GM21576 (cell line): Measurements from ENCODE around the gene USP10.

Source experiments
- ATAC-seq: cut with Tn5 transposase; IDR thresholded peaks from one replicate; pipeline ENCODE4 v1.9.1; 2021; ENCODE audit warnings: mild to moderate bottlenecking, moderate library complexity; ENCODE audit not compliant: unreplicated experiment

USP10 gene

DNA sequence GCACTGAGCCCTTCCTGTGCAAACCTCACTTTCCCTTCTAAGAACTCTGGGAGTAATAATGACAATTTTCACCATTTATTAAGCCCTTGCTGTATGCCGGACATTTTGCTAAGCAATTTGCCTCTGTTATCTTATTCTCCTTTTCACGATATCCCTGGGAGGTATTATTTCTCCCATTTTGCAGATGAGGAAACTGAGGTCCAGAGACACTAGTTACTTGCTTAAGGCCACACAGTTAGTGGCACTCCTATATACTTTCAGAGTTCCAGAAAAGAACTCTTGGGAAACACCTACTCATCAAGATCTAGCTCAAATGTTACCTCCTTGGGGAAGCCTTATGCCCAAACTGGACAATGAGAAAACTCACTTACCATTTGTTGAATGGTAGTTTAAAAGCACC is 4.8 kb upstream of the USP10 start:
- ATAC-seq, result no peak

DNA sequence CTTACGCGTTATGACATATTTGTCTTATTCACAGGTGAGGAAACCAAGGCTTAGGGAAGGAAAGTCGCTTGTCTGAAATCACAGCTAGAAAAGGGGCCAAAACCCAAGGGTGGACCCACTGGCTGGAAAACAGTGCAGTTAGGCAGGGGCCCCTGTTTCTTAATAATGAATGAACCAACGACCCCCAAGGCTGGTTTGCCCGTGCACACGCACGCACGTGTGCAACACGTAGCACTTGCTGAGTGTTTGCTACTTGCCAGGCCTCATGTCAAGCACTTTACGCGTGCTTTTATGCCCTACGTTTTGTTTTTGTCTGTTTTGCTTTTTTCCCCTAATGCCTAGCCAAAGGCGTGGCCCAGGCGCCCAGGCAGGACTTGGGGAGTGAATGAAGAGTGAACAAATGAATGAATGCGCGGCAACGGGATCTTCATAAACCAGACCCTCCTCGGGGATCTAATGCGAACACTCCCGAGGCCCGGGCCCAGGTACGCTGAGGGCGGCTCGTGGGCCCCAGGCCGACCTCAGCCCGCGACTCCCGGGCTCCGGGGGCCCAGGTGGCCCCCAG is 571 bp upstream of the USP10 start:
- ATAC-seq, result no peak

DNA sequence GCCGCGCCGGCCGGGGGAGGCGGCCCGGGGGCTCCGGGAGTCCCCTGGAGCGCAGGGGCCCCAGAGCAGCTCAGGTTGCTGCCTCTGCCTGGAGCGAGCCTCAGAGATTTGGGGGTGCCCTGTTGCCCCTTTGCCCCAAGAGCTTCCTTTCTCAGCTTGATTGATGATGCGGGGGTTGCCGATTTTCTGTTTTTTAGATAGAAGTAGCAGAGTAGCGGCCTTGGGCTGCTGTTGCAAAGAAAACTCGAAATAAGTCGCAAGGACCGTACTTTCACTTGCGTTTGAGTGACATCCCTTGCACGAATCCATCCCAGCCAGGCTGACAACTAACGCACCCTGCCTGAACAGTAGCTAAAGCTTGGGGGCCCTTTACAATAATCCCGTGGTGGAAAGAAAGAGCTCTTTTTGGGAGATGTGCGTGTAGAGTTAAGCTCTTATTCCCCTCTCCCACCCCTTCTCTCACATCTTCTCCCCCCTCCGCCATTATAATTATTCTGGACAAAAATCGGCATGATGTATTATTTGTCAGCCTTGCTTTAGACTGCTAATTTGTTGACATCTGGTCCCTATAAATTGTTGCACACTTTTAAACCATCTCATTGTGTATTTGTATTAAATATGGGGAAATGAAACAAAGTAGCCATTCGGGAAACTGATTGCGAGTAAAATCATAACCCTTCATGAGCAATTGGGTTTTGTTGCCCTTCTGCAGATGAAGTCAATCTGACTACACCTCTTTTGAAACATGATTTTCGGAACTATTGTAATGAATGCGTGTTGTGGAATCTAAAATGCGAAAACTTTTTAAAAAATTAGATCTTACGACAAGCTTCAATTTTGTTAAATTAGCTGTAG is 873 bp downstream of the USP10 start:
- peak; percentile 19 for ATAC-seq

DNA sequence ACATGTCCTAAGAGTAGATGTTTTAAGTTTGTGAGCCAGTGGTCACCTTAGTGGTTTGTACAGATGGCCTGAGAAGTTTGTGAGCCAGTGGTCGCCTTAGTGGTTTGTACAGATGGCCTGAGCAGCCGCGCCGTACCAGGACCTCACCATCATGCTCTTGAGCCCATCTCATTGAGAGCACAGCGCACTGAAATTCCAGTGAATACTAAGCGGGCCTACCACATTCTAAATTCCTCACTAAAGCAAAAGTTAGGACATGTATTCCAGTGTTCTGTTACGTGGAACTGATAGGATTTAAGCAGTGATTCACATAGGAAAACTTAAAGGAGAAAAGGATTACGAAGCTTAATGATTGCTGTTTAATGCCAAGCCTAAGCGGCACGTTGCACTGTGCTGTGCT is 3.9 kb downstream of the USP10 start:
- ATAC-seq, result no peak

DNA sequence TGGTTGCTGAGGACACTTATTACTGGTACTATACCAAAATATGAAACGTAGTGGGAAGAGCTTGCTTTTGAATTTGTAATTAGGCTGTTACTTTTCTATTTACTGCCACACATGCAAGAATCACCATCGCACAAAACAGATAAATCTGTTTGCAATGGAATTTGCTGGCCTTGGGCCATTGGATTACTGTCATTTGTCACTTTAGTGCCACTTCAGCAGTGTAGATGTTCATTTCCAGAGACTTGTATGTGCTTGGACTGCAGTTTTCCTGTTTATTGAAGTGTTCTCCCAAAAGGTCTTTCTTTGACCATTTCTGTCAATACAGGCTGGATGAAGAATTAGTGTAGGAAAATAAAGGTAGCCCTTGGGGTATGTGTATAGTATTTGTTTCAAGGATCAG is 4.5 kb downstream of the USP10 start:
- ATAC-seq, result no peak

DNA sequence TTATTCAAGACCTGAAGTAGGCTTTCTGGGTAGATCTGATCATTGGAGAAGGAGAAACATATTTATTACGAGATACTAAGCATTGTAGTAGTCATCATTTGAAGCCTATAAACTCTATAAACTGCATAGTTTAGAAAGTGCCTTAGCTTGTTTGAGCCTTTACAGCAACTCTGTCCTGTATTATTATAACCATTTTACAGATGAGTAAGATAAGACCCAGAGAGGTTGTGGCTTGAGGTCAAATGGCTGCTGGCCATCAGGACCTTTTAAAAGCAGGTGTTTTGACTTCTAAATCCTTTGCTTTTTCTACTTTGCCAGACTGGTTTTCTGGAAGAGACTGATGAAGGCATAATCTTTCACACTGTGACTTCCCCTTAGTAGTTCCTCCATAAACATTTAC is 7.1 kb downstream of the USP10 start:
- no peak for ATAC-seq

DNA sequence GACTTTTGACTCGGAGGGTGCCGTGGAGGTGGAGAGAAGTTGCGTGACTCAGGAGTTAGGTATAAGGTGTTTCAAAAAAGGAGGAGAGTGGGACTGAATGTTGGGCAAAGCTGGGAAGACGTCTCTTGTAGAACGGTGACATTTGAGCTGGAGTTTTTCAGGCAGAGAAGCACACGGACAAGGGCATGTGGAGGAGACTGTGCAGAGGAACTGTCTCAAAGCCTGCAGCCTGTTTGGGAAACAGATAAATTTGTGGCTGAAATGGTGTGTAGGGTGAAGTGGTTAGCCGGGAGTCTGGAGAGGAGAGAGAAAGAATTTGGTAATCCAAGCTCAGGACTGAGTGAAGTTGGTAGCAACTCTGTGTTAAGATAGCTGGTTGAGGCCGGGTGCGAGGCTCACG is 9.8 kb downstream of the USP10 start:
- no peak for ATAC-seq

DNA sequence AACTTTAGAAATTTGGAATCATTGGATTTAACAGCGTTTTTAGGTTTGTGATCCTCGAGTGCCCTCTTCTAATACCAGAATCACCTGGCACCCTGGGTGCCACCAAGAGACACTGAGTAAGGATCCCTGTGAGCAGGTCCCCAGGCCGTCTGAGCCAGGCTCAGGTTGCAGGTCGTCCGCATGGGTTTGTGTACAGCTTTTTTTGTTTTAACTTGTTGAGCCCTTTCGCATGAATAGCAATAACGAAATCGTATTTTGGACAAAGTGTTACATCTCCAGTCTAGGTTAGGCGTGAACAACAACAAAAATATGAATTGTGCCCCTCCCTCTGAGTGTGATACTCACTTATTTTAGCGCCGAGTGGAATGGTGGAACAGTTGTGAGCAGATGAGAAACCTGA is 10.9 kb downstream of the USP10 start:
- no peak for ATAC-seq

DNA sequence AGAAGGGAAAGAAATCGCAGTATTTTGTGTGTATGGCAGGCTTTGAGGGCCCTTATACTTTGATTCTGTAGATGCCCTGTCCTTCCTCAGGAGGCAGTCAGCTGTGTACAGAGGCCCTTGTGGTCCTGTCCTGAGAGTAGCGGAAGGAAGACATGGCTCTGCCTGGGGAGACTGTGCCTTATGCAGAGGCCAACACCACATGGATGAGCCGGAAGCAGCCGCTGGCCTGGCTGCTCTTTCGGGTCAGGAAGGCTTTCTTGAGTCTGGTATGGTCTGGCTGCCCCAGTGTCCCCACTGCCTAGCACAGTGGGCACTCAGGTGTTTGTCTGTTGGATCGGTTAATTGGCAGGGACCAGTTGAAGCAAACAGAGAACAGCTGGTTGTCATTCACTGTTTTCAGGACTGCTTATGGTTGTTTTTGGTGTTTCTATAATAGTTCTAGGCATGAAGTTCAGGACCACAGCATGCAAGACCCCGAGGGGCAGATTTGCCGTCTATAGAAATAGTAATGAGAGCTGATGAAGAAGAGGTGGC is 12.4 kb downstream of the USP10 start:
- ATAC-seq, result no peak

DNA sequence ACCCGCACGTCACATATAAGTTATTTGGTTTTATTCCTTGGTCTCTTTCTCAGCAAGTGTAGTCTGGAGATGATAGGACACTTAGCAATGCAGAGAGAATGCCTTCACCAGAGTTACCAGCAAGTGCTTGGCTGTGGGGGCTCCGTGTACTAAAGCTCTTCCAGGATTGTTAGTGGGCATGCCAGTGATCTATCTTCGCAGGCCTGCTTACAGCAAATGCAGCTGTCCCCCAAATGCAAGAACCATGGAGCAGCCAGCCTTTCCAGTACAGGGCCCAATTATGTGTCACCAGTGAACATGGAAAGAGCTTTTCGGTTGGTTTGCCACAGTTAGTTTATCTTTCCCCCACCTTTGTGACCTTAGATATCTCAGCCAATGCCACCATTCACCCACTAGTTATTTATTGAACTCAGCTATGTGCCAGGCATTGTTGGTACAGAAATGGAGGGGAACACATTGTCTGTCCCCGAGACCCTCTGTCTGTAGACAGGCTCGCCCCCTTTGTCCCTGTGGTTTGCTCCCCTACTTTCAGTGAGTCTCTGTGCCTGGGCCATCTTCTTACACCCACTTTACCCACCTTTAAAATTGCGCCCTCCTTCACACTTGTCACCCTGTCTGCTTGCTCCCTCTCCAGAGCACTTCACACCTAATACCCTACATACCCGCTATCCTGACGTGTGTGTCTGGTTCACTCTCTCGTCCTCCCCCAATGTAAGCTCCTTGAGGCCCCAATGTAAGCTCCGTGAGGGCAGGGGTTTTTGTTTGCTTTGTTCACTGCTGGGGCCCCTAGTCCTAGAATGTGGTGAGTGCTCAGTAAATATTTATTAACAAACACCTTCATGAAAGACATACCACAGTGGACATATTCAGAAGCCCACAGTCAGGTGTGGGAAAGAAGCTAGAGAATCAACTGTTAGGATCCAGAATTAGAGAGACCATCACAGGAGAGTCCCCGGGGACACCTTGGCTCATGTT is 13.3 kb downstream of the USP10 start:
- no peak for ATAC-seq

DNA sequence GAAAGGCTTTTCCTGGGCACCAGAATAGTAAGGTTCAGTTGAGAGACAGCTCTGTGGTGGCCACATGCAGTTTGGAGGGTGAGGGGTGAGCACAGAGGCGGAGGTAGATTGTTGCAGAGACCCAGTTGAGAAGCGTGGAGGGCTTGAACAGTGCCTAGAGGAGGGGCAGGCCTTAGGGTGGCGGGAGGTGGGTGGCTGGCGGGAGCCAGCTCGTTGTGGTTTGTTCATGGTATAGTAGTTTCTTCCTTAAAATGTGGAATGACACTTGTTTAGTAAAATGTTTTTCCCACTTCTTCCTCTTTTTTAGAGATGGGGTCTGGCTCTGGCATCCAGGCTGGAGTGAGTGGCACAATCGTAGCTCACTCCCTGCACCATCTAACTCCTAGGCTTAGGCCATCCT is 14.2 kb downstream of the USP10 start:
- ATAC-seq, result no peak

DNA sequence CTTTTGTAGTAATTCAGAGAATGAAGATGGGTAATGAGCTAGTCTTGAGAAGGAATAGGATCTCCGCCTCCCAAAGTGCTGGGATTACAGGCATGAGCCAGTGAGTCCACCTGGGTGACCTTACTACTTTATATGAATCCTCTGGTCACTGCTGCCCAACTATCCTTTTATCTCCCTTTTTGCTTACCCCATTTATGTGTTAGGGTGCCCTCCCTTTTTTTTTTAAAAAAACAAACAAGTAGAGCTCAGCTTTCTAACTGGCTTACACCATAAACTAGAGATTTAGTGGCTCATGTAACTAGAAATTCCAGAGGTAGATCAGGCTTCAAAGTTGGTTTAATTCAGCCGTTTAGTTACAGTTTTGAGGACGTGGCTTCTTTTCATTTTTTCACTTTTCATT is 15.6 kb downstream of the USP10 start:
- ATAC-seq, result no peak

DNA sequence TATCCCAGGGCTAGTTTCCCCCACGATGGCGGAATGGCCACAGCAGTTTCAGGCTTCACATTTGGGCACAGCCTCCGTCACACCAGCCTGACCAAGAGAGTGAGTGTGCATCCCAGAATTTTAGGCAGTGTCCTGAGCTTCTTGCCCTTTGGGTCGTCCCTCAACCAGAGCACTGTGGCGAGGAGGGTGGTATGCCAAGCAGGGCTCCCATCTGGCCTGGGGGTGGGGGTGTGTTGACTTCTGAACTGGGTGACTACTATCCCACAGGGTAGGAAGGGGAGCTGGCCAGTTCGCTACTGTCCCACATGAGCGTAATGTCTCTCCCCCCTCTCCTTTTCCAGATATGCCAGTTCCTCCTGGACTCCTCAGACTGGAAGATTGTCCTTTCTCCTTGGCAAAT is 16.1 kb downstream of the USP10 start:
- no peak for ATAC-seq

DNA sequence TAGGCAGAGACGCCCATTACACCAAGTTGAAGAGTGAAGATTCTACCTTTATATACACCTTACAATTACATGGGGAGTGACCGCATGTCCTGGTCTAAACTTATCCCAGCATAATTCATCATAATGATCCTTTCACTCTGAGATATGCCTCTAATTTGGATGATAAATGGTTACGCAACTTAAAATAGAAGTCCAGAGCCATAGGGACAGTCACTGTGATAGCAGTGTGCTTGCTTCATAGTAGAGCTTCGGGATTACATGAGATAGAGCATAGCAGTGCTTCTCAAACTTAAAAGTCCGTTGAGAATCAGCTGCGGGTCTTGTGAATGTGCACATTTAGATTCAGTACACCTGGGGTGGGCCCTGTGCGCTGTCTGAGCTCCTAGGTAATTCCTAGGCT is 16.9 kb downstream of the USP10 start:
- ATAC-seq, result no peak

DNA sequence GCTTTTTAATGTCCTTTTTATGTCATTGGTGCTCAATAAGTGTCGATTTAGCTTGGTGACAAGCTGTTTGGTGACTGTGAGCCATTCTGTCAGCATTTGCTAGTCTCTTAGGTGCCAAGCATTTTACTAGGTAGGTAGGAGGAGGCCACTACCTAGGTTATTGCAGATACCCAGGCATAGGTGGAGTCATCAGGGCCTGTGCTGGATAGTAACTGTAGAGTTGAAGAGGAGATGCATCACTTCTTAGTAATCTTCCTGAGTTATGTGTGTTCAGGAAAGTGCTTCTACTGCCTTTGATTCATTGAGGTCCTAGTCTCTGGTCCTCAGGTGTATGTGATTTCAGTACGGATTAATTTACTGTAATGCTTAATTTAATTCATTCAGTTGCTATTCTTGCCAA is 17.7 kb downstream of the USP10 start:
- no peak for ATAC-seq

DNA sequence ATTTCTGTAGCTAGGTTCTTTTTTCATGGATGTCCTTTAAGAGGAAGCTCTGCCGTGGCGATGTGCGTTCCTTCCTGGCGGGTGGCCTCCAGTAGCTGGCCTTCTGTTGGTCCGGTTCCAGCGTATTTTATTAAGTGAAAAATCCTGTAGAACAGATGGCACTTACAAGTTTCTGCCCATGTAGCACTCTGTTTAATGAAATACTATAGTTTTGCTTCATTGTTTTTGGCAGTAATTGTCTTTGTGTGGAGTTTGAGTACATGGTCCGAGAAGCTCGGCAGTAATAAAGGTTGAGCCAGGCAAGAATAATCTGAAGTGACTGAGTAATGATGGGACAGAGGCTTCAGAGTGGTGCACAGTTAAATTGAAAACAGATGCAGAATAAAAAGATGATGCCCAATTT is 20.4 kb downstream of the USP10 start:
- ATAC-seq, result no peak

DNA sequence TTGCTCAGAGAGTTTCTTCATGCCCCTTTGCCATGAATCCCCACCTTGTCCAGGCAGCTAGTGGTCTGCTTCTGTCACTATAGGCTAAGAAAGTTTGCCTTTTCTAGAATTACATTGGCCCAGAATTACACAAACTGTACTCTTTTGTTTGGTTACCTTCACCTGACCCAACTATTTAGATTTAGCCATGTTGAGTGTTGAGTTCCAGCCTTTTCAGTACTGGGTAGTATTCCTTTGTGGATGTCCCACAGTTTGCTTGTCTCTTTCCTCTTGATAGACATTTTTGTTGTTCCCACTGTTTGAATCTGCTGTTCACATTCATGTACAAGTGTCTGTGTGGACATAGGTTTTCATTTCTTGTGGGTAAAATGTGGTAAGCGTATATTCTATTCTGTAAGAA is 22.3 kb downstream of the USP10 start:
- ATAC-seq, result no peak

DNA sequence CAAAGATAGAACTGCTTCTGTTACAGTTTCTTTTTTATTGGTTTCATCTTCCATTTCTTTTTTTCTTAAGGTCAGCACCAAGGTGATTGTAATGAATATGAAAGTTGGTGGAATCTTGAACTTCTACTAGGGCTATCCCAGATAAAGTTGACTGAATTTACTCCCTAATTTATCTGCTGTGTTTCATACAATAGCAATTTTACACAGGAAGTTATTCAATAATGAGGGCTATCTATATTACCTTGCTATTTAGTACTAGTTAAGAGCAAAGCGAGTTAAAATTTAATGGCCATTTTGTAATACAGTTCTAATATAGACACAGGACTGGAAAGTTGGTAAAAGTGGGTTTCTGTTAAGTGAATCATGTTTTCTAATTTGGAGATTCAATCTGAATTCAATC is 24.1 kb downstream of the USP10 start:
- no peak for ATAC-seq

DNA sequence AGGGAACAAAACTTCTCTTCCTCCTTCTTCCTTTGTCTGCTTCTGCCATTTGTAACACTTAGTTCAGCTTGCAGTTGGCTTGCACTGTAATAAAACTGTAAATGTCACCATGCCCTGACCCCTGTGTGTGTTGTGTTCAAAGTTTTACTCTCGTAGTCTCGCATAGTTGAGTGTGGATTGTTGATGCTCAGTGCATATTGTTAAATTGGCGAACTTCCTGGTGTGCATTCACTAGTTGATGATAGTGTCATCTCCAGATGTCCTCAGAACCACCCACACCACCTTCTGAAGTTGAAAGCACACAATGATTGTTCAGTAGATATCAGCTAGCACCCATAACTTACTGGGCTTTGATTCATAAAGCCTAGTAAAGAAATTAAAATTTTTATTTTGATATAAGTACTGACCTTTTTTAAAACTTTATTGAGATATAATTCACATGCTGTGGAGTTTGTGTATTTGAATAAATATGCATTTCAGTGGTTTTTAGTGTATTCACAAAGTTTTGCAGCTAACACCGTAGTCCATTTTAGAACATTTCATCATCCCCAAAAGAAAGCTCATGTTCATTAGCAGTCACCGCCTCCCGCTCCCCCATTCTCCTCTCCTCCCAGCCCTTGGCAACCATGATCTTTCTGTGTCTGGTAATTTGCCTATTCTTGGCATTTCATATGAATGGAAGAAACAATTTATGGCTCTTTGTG is 25.0 kb downstream of the USP10 start:
- ATAC-seq, result no peak

DNA sequence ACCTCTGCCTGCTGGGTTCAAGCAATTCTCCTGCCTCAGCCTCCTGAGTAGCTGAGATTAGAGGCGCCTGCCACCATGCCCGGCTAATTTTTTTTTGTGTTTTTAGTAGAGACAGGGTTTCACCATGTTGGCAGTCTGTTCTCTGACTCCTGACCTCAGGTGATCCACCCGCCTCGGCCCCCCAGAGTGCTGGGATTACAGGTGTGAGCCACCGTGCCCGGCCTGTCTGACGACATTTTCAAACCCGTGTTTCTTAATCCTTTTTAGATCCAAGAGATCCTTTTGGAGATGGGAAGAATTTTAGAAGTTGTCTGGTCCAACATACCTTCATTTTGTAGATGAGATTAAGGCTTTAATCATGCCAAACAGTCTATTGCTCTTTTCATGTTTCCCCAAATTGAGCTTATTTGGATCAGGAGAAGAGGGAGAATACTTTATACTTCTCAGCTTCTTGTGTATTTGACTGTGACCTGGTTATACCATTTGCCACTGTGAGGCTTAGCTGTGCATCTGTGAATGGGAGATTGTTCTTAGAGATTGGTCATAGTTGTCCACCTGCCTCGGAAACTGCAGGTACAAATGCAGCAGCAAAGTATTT is 25.8 kb downstream of the USP10 start:
- ATAC-seq, result no peak
